Activated gamma-delta T cell treated with anti-CD3 and anti-CD28 coated beads, Interleukin-2, amount 50 U/mL, for 16 hours (primary cell): ENCODE data around the gene PALM.
"Not testable (repeated sequence)": the region's sequence is repeated elsewhere in the genome, so short reads cannot be mapped to it uniquely, and the experiment has no call there.

Experiments used
- DNase-seq: peaks from one replicate; pipeline ENCODE4 v3.0.0-alpha.2; 2020; ENCODE audit warnings: low read depth

The PALM gene

GRCh38 chr19:679418-680286 is 29.1 kb upstream of the PALM start:
- no peak for DNase-seq

GRCh38 chr19:680287-681028 is 28.3 kb upstream of the PALM start:
- peak; percentile 99 for DNase-seq

- DNase-seq, result no peak
These were observed 27.4 kb upstream of the PALM start for GRCh38 chr19:681029-682019.

GRCh38 chr19:682678-683320 is 25.9 kb upstream of the PALM start:
- DNase-seq, result no peak

GRCh38 chr19:685454-685931 is 23.2 kb upstream of the PALM start:
- DNase-seq, result no peak

- DNase-seq, result no peak
These were observed 22.0 kb upstream of the PALM start for GRCh38 chr19:686589-687297.

GRCh38 chr19:687569-688166 is 21.1 kb upstream of the PALM start:
- no peak for DNase-seq

- DNase-seq, result no peak
These were observed 20.5 kb upstream of the PALM start for GRCh38 chr19:688214-688613.

GRCh38 chr19:688992-689391 is 19.7 kb upstream of the PALM start:
- no peak for DNase-seq

GRCh38 chr19:690203-690602 is 18.5 kb upstream of the PALM start:
- DNase-seq, result no peak

- DNase-seq, result no peak
These were observed 14.0 kb upstream of the PALM start for GRCh38 chr19:694481-695351.

GRCh38 chr19:695352-695949 is 13.3 kb upstream of the PALM start, which contains the start of gene PRSS57:
TSS of gene PRSS57 (minus strand) at chr19:695452. CDS start at chr19:695430, 22 bp downstream.
- no peak for DNase-seq

GRCh38 chr19:698529-698928 is 10.2 kb upstream of the PALM start:
- not testable (repeated sequence) for DNase-seq

- not testable (repeated sequence) for DNase-seq
These were observed 8.8 kb upstream of the PALM start for GRCh38 chr19:699885-700284.

- not testable (repeated sequence) for DNase-seq
These were observed 5.9 kb upstream of the PALM start for GRCh38 chr19:702847-703246.

- no peak for DNase-seq
These were observed 5.4 kb upstream of the PALM start for GRCh38 chr19:703329-703650.

GRCh38 chr19:703651-704446 is 4.9 kb upstream of the PALM start:
- DNase-seq, result peak; percentile 31

- no peak for DNase-seq
These were observed 4.3 kb upstream of the PALM start for GRCh38 chr19:704447-704741.
